HL-60 (cell line): ENCODE measurements around the gene TAS2R14.

Experiments used
- CTCF ChIP-seq: IDR thresholded peaks from one replicate; pipeline ENCODE4 v1.5.1; 2011; ENCODE audit warnings: low read length, control low read depth, inconsistent platforms; ENCODE audit not compliant: insufficient read depth
- POLR2AphosphoS5 ChIP-seq: IDR thresholded peaks from 2 replicates; pipeline ENCODE4 v1.6.1; 2012; ENCODE audit warnings: low read depth
- REST ChIP-seq: IDR thresholded peaks from 2 replicates; pipeline ENCODE4 v1.6.1; 2012; ENCODE audit warnings: low read depth; ENCODE audit not compliant: insufficient replicate concordance

GRCh38 chr12:10965476-10965875 is 26.4 kb upstream of the TAS2R14 start:
- TF ChIP-seq CTCF (no peak), POLR2AphosphoS5 (no peak), REST (no peak)
